ENCODE measurements around the gene SOX12. TPM values are rescaled to one million over a fixed set of nuclear protein-coding genes. Genes with fewer than 3 reads are reported as not detected.

Gene SOX12
- total RNA-seq, 1 donor from 2014 or later: 10.2 TPM

DNA sequence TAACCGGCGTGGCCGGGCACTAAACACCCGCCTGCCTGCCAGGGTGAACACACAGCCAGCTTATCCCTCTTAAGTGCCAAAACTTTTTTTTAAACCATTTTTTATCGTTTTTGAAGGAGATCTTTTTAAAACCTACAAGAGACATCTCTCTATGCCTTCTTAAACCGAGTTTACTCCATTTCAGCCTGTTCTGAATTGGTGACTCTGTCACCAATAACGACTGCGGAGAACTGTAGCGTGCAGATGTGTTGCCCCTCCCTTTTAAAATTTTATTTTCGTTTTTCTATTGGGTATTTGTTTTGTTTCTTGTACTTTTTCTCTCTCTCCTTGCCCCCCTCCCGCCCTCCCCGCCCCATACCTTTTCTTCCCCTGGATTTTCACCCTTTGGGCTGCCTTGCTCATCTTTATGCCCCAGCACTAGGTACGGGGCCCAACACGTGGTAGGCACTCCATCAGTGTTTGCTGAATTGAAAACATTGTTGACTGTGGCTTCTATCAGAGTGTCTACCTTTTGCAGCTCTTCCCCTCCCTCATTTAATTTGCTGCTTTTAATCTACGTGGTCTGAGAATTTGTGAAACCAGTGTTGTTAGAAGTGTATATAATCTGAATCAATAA lies 26.5 kb upstream of the SOX12 start:
- Histone ChIP-seq H3K36me3 (ENCODE audit: control insufficient read depth, insufficient read depth, low read length) (no peaks in the 10 kb centered on the region), H3K27me3 (ENCODE audit: control insufficient read depth, insufficient read depth, low read length) (no peaks in the 10 kb centered on the region), H3K4me3 (ENCODE audit: low read depth, low read length) (peak overlapping the region; percentile 62)
- TF ChIP-seq, protein P1, sequence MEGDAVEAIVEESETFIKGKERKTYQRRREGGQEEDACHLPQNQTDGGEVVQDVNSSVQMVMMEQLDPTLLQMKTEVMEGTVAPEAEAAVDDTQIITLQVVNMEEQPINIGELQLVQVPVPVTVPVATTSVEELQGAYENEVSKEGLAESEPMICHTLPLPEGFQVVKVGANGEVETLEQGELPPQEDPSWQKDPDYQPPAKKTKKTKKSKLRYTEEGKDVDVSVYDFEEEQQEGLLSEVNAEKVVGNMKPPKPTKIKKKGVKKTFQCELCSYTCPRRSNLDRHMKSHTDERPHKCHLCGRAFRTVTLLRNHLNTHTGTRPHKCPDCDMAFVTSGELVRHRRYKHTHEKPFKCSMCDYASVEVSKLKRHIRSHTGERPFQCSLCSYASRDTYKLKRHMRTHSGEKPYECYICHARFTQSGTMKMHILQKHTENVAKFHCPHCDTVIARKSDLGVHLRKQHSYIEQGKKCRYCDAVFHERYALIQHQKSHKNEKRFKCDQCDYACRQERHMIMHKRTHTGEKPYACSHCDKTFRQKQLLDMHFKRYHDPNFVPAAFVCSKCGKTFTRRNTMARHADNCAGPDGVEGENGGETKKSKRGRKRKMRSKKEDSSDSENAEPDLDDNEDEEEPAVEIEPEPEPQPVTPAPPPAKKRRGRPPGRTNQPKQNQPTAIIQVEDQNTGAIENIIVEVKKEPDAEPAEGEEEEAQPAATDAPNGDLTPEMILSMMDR (IDR thresholded peaks at IDR 0.05; ENCODE audit: insufficient read depth, low read length, poor library complexity, severe bottlenecking): no peak
- no peak for DNase-seq (ENCODE audit: low read depth)

DNA sequence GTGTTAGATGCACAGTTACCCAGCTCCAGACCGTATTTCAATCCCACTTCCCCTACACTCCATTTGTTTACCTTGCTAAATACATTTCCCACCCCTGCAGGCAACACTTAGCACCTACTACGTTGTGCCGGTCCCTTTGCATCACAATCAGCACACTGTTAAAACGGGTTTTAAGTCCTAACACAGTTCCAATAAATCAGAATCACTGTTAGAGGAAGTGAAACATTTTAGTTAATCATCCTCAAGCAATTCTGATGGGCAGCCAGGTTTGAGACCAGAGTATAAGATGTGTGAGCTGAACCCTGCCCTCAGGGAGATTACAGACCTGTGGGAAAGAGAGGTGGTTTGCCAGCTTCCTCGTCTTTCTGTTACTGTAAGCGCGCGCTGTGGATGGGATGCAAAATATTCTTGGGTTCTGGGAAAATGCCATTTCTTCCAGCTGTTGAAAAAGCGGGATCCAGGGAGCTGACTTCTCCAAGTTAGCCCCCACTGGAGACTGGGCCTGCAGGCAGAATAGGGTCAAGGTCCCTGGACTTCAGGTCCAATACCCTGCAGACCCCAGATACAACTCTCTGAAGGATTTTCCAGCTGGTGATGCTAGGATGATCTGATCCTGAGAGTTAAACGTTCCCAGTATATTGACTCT lies 24.9 kb upstream of the SOX12 start:
- no peaks in the 10 kb centered on the region for H3K36me3 ChIP-seq (ENCODE audit: control insufficient read depth, insufficient read depth, low read length)
- no peaks in the 10 kb centered on the region for H3K27me3 ChIP-seq (ENCODE audit: control insufficient read depth, insufficient read depth, low read length)
- H3K4me3 ChIP-seq (ENCODE audit: low read depth, low read length): no peak overlapping the region
- TF ChIP-seq, protein P1 (IDR thresholded peaks at IDR 0.05; ENCODE audit: insufficient read depth, low read length, poor library complexity, severe bottlenecking): no peak
- DNase-seq (ENCODE audit: low read depth): no peak

DNA sequence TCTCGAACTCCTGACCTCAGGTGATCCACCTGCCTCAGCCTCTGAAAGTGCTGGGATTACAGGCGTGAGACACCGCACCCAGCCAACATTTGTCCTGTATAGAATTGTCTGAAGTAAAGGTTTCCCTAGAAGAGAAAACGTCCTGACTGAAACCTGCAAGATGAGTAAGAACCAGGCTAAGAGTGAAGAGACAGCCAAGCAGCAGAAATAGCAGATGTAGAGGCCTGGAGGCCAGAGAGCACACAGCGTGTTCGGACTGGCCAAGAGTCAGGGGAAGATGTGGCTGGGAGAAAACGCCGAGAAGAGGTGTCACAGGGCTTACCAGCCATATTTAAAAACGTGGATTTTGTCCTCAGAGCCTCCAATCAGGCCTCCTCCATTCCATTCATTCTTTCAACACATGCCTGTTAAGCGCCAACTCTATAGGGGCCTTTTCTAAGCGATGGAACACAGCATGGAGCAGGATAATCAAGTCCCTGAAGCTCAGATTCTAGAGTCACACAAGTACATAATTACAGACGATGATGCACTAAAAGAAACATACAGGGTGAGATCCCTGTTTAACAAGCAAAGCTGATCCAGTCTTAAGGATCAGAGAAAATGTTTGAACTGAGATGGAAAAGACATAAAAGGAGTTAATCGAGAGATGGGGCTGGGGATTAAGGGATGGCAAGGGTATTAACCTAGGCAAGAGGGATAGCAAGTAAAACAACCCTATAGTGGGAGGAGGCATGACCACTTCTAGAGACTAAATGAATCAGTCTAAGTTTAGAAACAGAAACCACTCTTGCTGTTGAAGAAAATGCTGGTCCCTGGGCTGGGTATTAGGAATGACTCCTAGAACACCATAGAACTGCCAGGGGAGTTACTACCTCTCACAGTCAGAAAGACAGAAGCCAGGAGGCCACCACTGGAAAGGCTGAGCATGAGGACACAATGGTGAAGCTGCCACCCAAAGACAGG lies 23.2 kb upstream of the SOX12 start:
- no peaks in the 10 kb centered on the region for H3K27me3 ChIP-seq (ENCODE audit: control insufficient read depth, insufficient read depth, low read length)
- TF ChIP-seq, protein P1 (IDR thresholded peaks at IDR 0.05; ENCODE audit: insufficient read depth, low read length, poor library complexity, severe bottlenecking): no peak
- no peak for DNase-seq (ENCODE audit: low read depth)

DNA sequence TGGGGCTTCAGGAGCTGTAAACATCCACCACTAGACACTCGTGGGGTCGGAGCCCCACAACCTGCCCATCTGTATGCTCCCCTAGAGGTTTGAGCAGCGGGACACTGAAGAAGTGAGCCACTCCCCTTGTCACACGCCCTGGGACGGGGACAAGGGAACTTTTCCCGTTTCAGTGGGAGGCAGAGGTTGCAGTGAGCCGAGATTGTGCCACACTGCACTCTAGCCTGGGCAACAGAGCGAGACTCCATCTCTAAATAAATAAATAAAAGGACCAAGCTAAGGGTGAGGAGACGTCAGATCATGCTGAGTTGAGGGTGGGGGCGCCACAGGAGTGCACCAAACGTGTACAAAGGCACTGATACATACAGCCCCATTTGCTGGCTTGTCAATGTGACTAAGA lies 19.6 kb upstream of the SOX12 start:
- TF ChIP-seq, protein P1 (IDR thresholded peaks at IDR 0.05; ENCODE audit: insufficient read depth, low read length, poor library complexity, severe bottlenecking): no peak
- DNase-seq (ENCODE audit: low read depth): no peak
- H3K36me3 ChIP-seq (ENCODE audit: control insufficient read depth, insufficient read depth, low read length): no peaks in the 10 kb centered on the region
- no peaks in the 10 kb centered on the region for H3K27me3 ChIP-seq (ENCODE audit: control insufficient read depth, insufficient read depth, low read length)
- no peak overlapping the region for H3K4me3 ChIP-seq (ENCODE audit: low read depth, low read length)

More for the DNA sequence above, 23.2 kb upstream of the SOX12 start:
- Histone ChIP-seq H3K36me3 (ENCODE audit: control insufficient read depth, insufficient read depth, low read length) (no peaks in the 10 kb centered on the region), H3K4me3 (ENCODE audit: low read depth, low read length) (no peak overlapping the region)

DNA sequence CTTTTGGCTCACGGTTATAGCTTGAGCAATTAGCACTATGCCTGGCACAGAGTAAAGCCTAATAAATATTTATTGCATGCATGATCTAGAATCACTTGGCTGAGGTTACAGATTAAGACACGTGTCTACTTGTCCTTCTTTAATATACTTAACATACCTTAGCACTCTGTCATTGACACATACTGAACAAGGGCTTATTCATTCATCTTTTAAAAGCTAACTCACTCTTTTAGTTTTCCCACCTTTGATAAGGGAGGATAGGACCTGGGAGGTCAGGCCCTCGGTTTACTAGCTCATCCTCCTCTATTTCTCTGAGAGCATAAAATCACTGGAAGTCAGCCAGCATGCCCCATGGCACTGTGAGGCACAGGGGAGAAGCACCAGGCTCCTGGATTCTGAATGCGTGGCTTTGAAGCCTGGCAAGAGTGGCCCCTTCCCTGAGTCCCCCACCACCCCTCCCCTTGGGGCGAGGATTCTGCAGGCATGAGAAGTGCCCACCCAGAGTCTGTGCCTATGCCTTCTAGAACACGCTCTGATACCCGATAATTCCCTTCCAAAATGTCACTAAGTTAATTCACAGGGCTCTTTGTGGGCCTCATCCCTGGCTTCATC lies 16.8 kb upstream of the SOX12 start:
- no peak for DNase-seq (ENCODE audit: low read depth)

More for the DNA sequence above, 16.8 kb upstream of the SOX12 start:
- H3K36me3 ChIP-seq (ENCODE audit: control insufficient read depth, insufficient read depth, low read length): no peaks in the 10 kb centered on the region
- H3K4me3 ChIP-seq (ENCODE audit: low read depth, low read length): no peak overlapping the region
- no peaks in the 10 kb centered on the region for H3K27me3 ChIP-seq (ENCODE audit: control insufficient read depth, insufficient read depth, low read length)
- TF ChIP-seq, protein P1 (IDR thresholded peaks at IDR 0.05; ENCODE audit: insufficient read depth, low read length, poor library complexity, severe bottlenecking): no peak

All from kidney epithelial cell (primary cell).